Measurements from ENCODE around the gene SORCS2. TPM values are rescaled to one million over a fixed set of nuclear protein-coding genes. Genes with fewer than 3 reads are reported as not detected.
A peak's percentile ranks its signal among the peaks of the same experiment; 100 is the strongest.

The SORCS2 gene
- polyA plus RNA-seq, 3 donors = 0.46 to 0.55 TPM; not detected in 1

GRCh38 chr4:7584098-7584497 lies 391.8 kb downstream of the SORCS2 start:
- no peaks in the 10 kb centered on the region for H3K79me2 ChIP-seq (ENCODE audit: insufficient read depth, low read length)
- TF ChIP-seq CTCF (IDR thresholded peaks at IDR 0.05) = no peak
- no peak overlapping the region for H3K4me2 ChIP-seq (replicated peaks; ENCODE audit: extremely low read depth, low read length, poor library complexity, severe bottlenecking)
- no peak overlapping the region for H2AFZ ChIP-seq (ENCODE audit: insufficient read depth, low read depth, low read length, poor library complexity, severe bottlenecking)
- intact Hi-C loops (cut with micrococcal nuclease) = loop anchor here in 1 of 2 donors (10.0 kb wide), 1 partner anchor 51 kb away; no protein-coding TSS in a partner anchor
- H3K27me3 ChIP-seq (ENCODE audit: control insufficient read depth in 2 of 2, insufficient read depth in 2 of 2, low read length in 2 of 2) = peaks cover 0 to 6% of the 10 kb centered on the region in 2 donors
- H3K4me3 Mint-ChIP-seq = no peak overlapping the region
- H3K4me1 ChIP-seq (ENCODE audit: control insufficient read depth in 1 of 2, insufficient read depth in 2 of 2, low read length in 2 of 2) = no peaks in the 10 kb centered on the region
- H3K4me1 Mint-ChIP-seq = no peaks in the 10 kb centered on the region
- no peak overlapping the region for H3K27ac ChIP-seq (ENCODE audit: low read depth in 1 of 2, low read length in 2 of 2)
- no peaks in the 10 kb centered on the region for H4K20me1 ChIP-seq (ENCODE audit: insufficient read depth, low read length)
- H3K27me3 Mint-ChIP-seq (ENCODE audit: low read depth in 3 of 3) = peaks cover 2 to 20% (median 19%) of the 10 kb centered on the region in 3 donors
- H3K9me3 ChIP-seq (replicated peaks in 1 of 2; ENCODE audit: control insufficient read depth in 1 of 2, insufficient read depth in 1 of 2, low read length in 2 of 2) = peaks cover 7 to 18% of the 10 kb centered on the region in 2 donors
- peaks cover 5 to 26% (median 9%) of the 10 kb centered on the region in 7 donors for H3K9me3 Mint-ChIP-seq
- H3K27ac Mint-ChIP-seq = no peak overlapping the region
- DNase-seq = no peak
- no CpG with 5 or more reads among the region's 1 CpG for WGBS (ENCODE audit: insufficient coverage)
- H3K9ac ChIP-seq (ENCODE audit: insufficient read depth, low read length, poor library complexity, severe bottlenecking) = no peak overlapping the region
- H3K36me3 ChIP-seq (replicated peaks in 1 of 2; ENCODE audit: control insufficient read depth in 1 of 2, insufficient read depth in 2 of 2, low read length in 2 of 2) = no peaks in the 10 kb centered on the region
- no peak overlapping the region for H3K4me3 ChIP-seq (replicated peaks in 1 of 3; ENCODE audit: low read depth in 2 of 3, low read length in 3 of 3)
- no peaks in the 10 kb centered on the region for H3K36me3 Mint-ChIP-seq

- Histone ChIP-seq H3K4me1 (ENCODE audit: control insufficient read depth in 1 of 2, insufficient read depth in 2 of 2, low read length in 2 of 2) (no peaks in the 10 kb centered on the region), H3K4me2 (replicated peaks; ENCODE audit: extremely low read depth, low read length, poor library complexity, severe bottlenecking) (no peak overlapping the region), H3K4me3 (replicated peaks in 1 of 3; ENCODE audit: low read depth in 2 of 3, low read length in 3 of 3) (no peak overlapping the region), H2AFZ (ENCODE audit: insufficient read depth, low read depth, low read length, poor library complexity, severe bottlenecking) (no peak overlapping the region), H3K36me3 (replicated peaks in 1 of 2; ENCODE audit: control insufficient read depth in 1 of 2, insufficient read depth in 2 of 2, low read length in 2 of 2) (no peaks in the 10 kb centered on the region), H3K9ac (ENCODE audit: insufficient read depth, low read length, poor library complexity, severe bottlenecking) (no peak overlapping the region), H3K9me3 (replicated peaks in 1 of 2; ENCODE audit: control insufficient read depth in 1 of 2, insufficient read depth in 1 of 2, low read length in 2 of 2) (peaks cover 1 to 12% of the 10 kb centered on the region in 2 donors), H3K27ac (ENCODE audit: low read depth in 1 of 2, low read length in 2 of 2) (no peak overlapping the region), H3K27me3 (ENCODE audit: control insufficient read depth in 2 of 2, insufficient read depth in 2 of 2, low read length in 2 of 2) (peaks cover 0 to 6% of the 10 kb centered on the region in 2 donors), H4K20me1 (ENCODE audit: insufficient read depth, low read length) (no peaks in the 10 kb centered on the region), H3K79me2 (ENCODE audit: insufficient read depth, low read length) (no peaks in the 10 kb centered on the region)
- Mint-ChIP-seq H3K4me3 (no peak overlapping the region), H3K4me1 (no peaks in the 10 kb centered on the region), H3K9me3 (peaks cover 1 to 23% (median 9%) of the 10 kb centered on the region in 7 donors), H3K36me3 (no peaks in the 10 kb centered on the region), H3K27me3 (ENCODE audit: low read depth in 3 of 3) (peaks cover 2 to 24% (median 19%) of the 10 kb centered on the region in 3 donors), H3K27ac (peak overlapping the region in 1 of 7 donors; percentile 1)
- 80% methylated on average over 7 of the region's 9 CpGs for WGBS (ENCODE audit: insufficient coverage)
- no peak for DNase-seq
- intact Hi-C loops (cut with micrococcal nuclease) = loop anchor here in 1 of 2 donors (10.0 kb wide), 1 partner anchor 50 kb away; no protein-coding TSS in a partner anchor
- no peak for TF ChIP-seq CTCF (IDR thresholded peaks at IDR 0.05)
Measured at GRCh38 chr4:7584606-7585159, 392.3 kb downstream of the SORCS2 start.

All from CD14-positive monocyte (primary cell).